ENCODE measurements around the gene PRDM1. TPM values are rescaled to one million over a fixed set of nuclear protein-coding genes. Genes with fewer than 3 reads are reported as not detected.
A peak's percentile ranks its signal among the peaks of the same experiment; 100 is the strongest.

The PRDM1 gene
- polyA plus RNA-seq, 1 of the 3 experiments (the other 2 are of a cell fraction): 4.0 TPM

DNA sequence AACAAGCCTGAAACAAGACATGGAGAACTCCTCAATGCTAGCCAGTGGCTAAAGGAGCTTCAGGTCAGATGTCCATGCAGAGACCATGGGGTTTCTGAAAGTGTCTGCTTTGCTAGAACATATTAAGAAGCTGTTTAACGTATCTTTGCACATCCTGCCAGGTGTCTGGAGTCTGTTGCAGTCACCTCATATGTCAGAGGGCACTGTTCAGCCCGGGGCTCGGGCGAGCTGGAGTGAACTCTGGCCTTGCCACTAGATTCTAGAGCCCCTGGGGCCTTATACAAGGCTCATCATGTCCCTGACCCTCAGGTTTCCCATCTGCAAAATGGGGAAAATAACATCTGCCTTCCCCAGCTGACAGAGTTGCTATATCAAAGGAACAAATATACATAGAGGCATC lies 59.0 kb downstream of the PRDM1 start (continued):
- TF ChIP-seq, protein P1, sequence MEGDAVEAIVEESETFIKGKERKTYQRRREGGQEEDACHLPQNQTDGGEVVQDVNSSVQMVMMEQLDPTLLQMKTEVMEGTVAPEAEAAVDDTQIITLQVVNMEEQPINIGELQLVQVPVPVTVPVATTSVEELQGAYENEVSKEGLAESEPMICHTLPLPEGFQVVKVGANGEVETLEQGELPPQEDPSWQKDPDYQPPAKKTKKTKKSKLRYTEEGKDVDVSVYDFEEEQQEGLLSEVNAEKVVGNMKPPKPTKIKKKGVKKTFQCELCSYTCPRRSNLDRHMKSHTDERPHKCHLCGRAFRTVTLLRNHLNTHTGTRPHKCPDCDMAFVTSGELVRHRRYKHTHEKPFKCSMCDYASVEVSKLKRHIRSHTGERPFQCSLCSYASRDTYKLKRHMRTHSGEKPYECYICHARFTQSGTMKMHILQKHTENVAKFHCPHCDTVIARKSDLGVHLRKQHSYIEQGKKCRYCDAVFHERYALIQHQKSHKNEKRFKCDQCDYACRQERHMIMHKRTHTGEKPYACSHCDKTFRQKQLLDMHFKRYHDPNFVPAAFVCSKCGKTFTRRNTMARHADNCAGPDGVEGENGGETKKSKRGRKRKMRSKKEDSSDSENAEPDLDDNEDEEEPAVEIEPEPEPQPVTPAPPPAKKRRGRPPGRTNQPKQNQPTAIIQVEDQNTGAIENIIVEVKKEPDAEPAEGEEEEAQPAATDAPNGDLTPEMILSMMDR (IDR thresholded peaks at IDR 0.05): no peak
- TF ChIP-seq NRF1 (IDR thresholded peaks at IDR 0.05; ENCODE audit: low read depth, low read length): no peak
- TF ChIP-seq RAD21 (IDR thresholded peaks at IDR 0.05; ENCODE audit: low read length): no peak
- TF ChIP-seq CHD2 (IDR thresholded peaks at IDR 0.05; ENCODE audit: low read length, partially characterized antibody): no peak

DNA sequence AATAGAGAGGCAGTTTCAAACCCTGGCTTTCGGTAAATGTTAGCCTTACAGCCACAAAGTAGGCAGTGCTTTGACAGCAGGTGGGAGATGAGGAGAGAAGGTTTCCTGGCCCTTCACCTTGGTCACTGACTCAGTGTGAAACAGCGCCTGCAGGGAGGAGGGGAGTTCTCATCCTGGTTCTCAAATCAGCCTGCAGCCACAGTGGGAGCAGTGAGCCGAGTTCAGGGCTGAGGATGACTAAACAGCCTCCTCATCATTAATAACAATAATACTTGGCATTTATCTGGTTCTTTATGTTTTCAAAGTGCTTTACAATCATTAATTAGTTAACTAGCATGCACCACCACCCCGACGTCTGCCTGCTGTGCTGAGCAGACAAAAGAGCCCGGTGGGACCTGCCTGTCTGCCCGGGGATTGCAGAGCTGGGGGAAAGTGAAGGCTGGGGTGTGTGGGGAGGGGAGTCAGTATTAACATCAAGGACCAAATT lies 59.6 kb downstream of the PRDM1 start:
- Histone ChIP-seq H3K4me2 (no peak overlapping the region), H3K4me3 (ENCODE audit: low read depth in 2 of 2, low read length in 1 of 2) (no peak overlapping the region), H4K20me1 (ENCODE audit: insufficient read depth) (no peaks in the 10 kb centered on the region), H3K9ac (no peak overlapping the region), H3K27me3 (ENCODE audit: insufficient read depth) (no peaks in the 10 kb centered on the region), H3K9me3 (no peaks in the 10 kb centered on the region), H3F3A (replicated peaks; ENCODE audit: insufficient read depth) (peaks cover 6% of the 10 kb centered on the region), H3K27ac (ENCODE audit: low read depth in 2 of 2, low read length in 1 of 2) (no peak overlapping the region), H2AFZ (ENCODE audit: low read depth) (peak overlapping the region; percentile 62; the same call in 1 of the 2 replicates), H3K4me1 (ENCODE audit: control insufficient read depth in 1 of 2, insufficient read depth in 2 of 2, low read depth in 1 of 2, low read length in 1 of 2) (peaks cover 0 to 15% of the 10 kb centered on the region in 2 experiments; a peak in 2 of 4 replicates), H3K36me3 (replicated peaks in 1 of 2; ENCODE audit: control insufficient read depth in 1 of 2, insufficient read depth in 2 of 2, low read length in 1 of 2) (no peaks in the 10 kb centered on the region), H3K9me2 (no peaks in the 10 kb centered on the region), H3K79me2 (ENCODE audit: insufficient read depth) (no peaks in the 10 kb centered on the region)
- WGBS (ENCODE audit: low lambda C conversion rate): 69% methylated on average over 7 of the region's 7 CpGs
- ChIA-PET CTCF (no interaction called here), POLR2A (no interaction called here)
- TF ChIP-seq CHD2 (IDR thresholded peaks at IDR 0.05; ENCODE audit: low read length, partially characterized antibody) (no peak), EZH2phosphoT487 (IDR thresholded peaks at IDR 0.05; ENCODE audit: borderline replicate concordance, low read depth) (no peak), MEF2A (IDR thresholded peaks at IDR 0.05; ENCODE audit: borderline replicate concordance, low read depth) (no peak), FOSL2 (IDR thresholded peaks at IDR 0.05; ENCODE audit: borderline replicate concordance, low read depth) (peak; percentile 33; the same call in 1 of the 2 replicates), TCF12 (IDR thresholded peaks at IDR 0.05) (peak; percentile 14; the same call in 1 of the 2 replicates), NFIC (IDR thresholded peaks at IDR 0.05; ENCODE audit: borderline replicate concordance) (no peak), FOXJ3 (CRISPR knock-in tag; IDR thresholded peaks at IDR 0.05) (no peak), NRF1 (IDR thresholded peaks at IDR 0.05; ENCODE audit: low read depth, low read length) (no peak), USF2 (IDR thresholded peaks at IDR 0.05; ENCODE audit: borderline replicate concordance, low read depth, low read length) (no peak), RCOR1 (IDR thresholded peaks at IDR 0.05; ENCODE audit: low read length) (no peak), PBX3 (IDR thresholded peaks at IDR 0.05) (peak; percentile 57)
- TF ChIP-seq, protein P2, sequence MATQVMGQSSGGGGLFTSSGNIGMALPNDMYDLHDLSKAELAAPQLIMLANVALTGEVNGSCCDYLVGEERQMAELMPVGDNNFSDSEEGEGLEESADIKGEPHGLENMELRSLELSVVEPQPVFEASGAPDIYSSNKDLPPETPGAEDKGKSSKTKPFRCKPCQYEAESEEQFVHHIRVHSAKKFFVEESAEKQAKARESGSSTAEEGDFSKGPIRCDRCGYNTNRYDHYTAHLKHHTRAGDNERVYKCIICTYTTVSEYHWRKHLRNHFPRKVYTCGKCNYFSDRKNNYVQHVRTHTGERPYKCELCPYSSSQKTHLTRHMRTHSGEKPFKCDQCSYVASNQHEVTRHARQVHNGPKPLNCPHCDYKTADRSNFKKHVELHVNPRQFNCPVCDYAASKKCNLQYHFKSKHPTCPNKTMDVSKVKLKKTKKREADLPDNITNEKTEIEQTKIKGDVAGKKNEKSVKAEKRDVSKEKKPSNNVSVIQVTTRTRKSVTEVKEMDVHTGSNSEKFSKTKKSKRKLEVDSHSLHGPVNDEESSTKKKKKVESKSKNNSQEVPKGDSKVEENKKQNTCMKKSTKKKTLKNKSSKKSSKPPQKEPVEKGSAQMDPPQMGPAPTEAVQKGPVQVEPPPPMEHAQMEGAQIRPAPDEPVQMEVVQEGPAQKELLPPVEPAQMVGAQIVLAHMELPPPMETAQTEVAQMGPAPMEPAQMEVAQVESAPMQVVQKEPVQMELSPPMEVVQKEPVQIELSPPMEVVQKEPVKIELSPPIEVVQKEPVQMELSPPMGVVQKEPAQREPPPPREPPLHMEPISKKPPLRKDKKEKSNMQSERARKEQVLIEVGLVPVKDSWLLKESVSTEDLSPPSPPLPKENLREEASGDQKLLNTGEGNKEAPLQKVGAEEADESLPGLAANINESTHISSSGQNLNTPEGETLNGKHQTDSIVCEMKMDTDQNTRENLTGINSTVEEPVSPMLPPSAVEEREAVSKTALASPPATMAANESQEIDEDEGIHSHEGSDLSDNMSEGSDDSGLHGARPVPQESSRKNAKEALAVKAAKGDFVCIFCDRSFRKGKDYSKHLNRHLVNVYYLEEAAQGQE (IDR thresholded peaks at IDR 0.05; ENCODE audit: low read depth, low read length): no peak
- DNase-seq: no peak

All from SK-N-SH (cell line).